ENCODE data around the gene CNTNAP5. TPM values are rescaled to one million over a fixed set of nuclear protein-coding genes. Genes with fewer than 3 reads are reported as not detected.

CNTNAP5 gene
- total RNA-seq, 4 donors from 2014 or later: 0.20 to 1.4 (median 0.68) TPM; not detected in 1

DNA sequence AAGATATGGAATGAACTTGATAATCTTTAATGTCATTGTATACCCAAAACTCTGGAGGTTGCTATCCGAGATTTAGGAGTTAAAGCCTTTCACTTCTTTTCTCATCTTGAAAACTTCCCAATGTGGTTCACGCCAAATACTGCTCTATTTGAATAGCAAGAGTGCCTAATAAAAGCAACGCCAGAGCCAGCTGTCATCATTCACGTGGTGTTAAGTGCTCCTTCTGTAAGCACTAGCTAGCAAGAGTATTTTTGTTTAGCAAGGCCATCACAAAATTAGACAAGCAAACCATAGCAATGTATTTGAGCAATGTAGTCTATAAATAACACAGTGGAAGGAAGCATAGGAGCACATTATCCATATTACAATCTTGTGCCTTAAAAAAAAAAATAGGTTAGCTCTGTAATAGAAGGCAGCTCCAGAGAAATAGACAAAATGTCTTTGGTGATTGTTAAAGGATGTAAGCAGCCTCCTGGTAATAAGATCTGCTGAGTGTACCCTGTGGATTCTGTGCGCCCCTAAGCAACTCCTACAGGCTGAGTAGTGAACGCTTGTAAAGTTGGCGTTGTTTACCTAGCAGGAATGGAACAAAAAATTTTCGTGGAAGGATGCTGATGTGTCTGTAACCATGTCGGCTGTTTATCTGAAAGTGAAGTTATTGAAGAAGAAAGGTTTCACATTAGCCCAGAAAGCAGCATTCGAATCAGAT lies 518.0 kb downstream of the CNTNAP5 start:
- Histone ChIP-seq H3K27me3 (no peaks in the 10 kb centered on the region), H3K9me3 (no peaks in the 10 kb centered on the region), H3K36me3 (no peaks in the 10 kb centered on the region), H3K4me1 (no peaks in the 10 kb centered on the region), H3K27ac (no peak overlapping the region), H3K4me3 (no peak overlapping the region)
- DNase-seq: no peak
- intact Hi-C loops (cut with DNase I; ENCODE audit: low total_unique reads): no loop called here
- WGBS, 2 donors (ENCODE audit: low coverage in 1 of 2): 44 to 48% methylated on average over 9 to 10 of the region's 10 CpGs
- TF ChIP-seq, protein P1, sequence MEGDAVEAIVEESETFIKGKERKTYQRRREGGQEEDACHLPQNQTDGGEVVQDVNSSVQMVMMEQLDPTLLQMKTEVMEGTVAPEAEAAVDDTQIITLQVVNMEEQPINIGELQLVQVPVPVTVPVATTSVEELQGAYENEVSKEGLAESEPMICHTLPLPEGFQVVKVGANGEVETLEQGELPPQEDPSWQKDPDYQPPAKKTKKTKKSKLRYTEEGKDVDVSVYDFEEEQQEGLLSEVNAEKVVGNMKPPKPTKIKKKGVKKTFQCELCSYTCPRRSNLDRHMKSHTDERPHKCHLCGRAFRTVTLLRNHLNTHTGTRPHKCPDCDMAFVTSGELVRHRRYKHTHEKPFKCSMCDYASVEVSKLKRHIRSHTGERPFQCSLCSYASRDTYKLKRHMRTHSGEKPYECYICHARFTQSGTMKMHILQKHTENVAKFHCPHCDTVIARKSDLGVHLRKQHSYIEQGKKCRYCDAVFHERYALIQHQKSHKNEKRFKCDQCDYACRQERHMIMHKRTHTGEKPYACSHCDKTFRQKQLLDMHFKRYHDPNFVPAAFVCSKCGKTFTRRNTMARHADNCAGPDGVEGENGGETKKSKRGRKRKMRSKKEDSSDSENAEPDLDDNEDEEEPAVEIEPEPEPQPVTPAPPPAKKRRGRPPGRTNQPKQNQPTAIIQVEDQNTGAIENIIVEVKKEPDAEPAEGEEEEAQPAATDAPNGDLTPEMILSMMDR (IDR thresholded peaks at IDR 0.05): no peak
- TF ChIP-seq EP300 (IDR thresholded peaks at IDR 0.05; ENCODE audit: low read depth): no peak
- in situ Hi-C loops (cut with MboI; ENCODE audit: low pct_ligation_motif_present in 1 of 4, low pct_unique_long_range_greater_than_20kb in 1 of 4, low sequenced_read_pairs in 3 of 4): no loop called here

DNA sequence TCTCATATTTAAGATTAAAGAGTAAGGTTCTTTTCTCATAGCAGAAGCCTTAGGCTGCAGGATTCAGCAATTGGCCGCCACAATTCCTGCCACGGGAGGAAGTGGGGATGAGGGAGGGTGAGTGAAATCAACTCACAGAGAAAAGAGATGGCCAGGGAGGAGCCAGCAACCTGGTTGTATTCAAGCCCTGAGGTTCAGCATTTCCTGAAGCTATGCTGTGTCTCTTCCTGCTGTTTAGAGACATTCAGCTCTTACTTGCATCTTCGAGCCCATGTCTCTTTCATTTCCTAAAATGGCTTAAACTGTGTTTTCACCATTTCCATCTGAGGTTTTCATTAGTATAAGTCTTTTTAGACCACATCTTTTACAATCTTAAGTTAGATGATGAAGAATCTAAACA lies 522.6 kb downstream of the CNTNAP5 start:
- intact Hi-C loops (cut with DNase I; ENCODE audit: low total_unique reads) (no loop called here), in situ Hi-C loops (cut with MboI; ENCODE audit: low pct_ligation_motif_present in 1 of 4, low pct_unique_long_range_greater_than_20kb in 1 of 4, low sequenced_read_pairs in 3 of 4) (no loop called here)
- Histone ChIP-seq H3K27ac (no peak overlapping the region), H3K4me1 (no peaks in the 10 kb centered on the region), H3K4me3 (no peak overlapping the region), H3K27me3 (no peaks in the 10 kb centered on the region), H3K36me3 (no peaks in the 10 kb centered on the region), H3K9me3 (no peaks in the 10 kb centered on the region)
- 33 to 65% methylated on average over 1 to 3 of the region's 3 CpGs for WGBS, 2 donors (ENCODE audit: low coverage in 1 of 2)
- TF ChIP-seq EP300 (IDR thresholded peaks at IDR 0.05; ENCODE audit: low read depth): no peak
- TF ChIP-seq, protein P1 (IDR thresholded peaks at IDR 0.05): no peak
- TF ChIP-seq POLR2AphosphoS5 (IDR thresholded peaks at IDR 0.05): no peak
- no peak for TF ChIP-seq POLR2A (IDR thresholded peaks at IDR 0.05)
- DNase-seq: no peak

DNA sequence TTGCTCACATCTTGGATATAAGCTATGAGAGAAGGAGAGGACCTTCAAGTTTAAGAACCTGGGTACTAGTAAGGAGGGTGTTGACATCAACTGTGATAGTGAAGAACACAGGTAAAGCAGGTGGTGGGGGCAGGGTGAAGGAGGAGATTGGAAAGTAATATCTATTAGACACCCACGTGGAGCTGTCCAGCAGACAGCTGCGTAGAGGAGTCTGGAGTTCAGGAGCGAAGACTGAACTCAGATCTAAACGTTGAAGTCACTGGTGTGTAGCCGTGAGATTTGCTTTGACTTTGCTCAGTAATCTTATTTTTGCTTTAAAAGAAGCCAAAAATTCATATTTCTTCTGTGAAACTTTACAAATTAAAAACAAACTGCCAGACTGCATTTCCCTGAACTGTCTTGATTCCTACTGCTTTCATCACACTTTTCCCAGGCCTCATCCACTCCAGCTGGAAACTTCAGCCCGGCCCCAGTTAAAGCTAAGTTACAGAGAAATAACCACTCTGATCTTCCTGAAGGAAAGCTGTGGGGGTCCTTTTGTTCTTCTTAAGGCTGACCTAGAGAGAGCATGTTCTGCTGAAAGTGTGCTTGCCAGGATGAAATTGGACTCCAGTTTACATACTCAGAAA lies 533.3 kb downstream of the CNTNAP5 start:
- intact Hi-C loops (cut with DNase I; ENCODE audit: low total_unique reads) (no loop called here), in situ Hi-C loops (cut with MboI; ENCODE audit: low pct_ligation_motif_present in 1 of 4, low pct_unique_long_range_greater_than_20kb in 1 of 4, low sequenced_read_pairs in 3 of 4) (no loop called here)
- Histone ChIP-seq H3K4me1 (no peaks in the 10 kb centered on the region), H3K36me3 (no peaks in the 10 kb centered on the region), H3K27ac (no peak overlapping the region), H3K9me3 (no peaks in the 10 kb centered on the region), H3K27me3 (no peaks in the 10 kb centered on the region), H3K4me3 (no peak overlapping the region)
- 63 to 75% methylated on average over 4 to 6 of the region's 6 CpGs for WGBS, 2 donors (ENCODE audit: low coverage in 1 of 2)
- TF ChIP-seq POLR2AphosphoS5 (IDR thresholded peaks at IDR 0.05) (no peak), POLR2A (IDR thresholded peaks at IDR 0.05) (no peak)
- no peak for DNase-seq

DNA sequence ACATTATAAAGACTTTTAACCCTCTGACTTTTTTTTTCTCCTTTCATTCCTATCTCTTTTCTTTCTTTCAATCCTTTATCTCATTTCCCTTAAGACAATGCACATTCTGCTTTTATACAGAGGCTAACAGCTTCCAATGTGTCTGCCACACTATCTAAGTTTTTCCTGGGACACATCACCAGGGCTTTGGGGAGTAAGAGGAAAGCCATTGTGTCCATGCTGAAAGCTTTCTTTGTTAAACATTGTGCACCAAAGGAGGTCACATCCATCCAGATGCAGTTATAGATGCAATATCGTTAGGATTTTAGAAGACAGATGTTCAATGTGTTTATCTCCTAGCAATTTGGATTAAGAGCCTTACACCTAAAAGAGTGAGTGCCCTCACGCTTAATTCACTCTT lies 534.1 kb downstream of the CNTNAP5 start:
- Histone ChIP-seq H3K27me3 (no peaks in the 10 kb centered on the region), H3K4me1 (no peaks in the 10 kb centered on the region), H3K27ac (no peak overlapping the region), H3K9me3 (no peaks in the 10 kb centered on the region), H3K36me3 (no peaks in the 10 kb centered on the region), H3K4me3 (no peak overlapping the region)
- in situ Hi-C loops (cut with MboI; ENCODE audit: low pct_ligation_motif_present in 1 of 4, low pct_unique_long_range_greater_than_20kb in 1 of 4, low sequenced_read_pairs in 3 of 4): no loop called here
- no peak for DNase-seq
- TF ChIP-seq EP300 (IDR thresholded peaks at IDR 0.05; ENCODE audit: low read depth) (no peak), POLR2AphosphoS5 (IDR thresholded peaks at IDR 0.05) (no peak), POLR2A (IDR thresholded peaks at IDR 0.05) (no peak)
- TF ChIP-seq, protein P1 (IDR thresholded peaks at IDR 0.05): no peak
- WGBS, 2 donors (ENCODE audit: low coverage in 1 of 2): 75 to 86% methylated on average over 2 of the region's 2 CpGs
- intact Hi-C loops (cut with DNase I; ENCODE audit: low total_unique reads): no loop called here
